PFSK-1 (cell line): ENCODE measurements around the gene TSPAN6.

ENCODE experiments used
- FOXP2 ChIP-seq: optimal IDR thresholded peaks from 2 replicates; pipeline ENCODE3; 2011; ENCODE audit warnings: borderline replicate concordance, control low read depth, inconsistent platforms; ENCODE audit not compliant: insufficient read depth; ENCODE audit errors: extremely low read length, extremely low read depth
- POLR2AphosphoS5 ChIP-seq: IDR thresholded peaks from 2 replicates; pipeline ENCODE4 v1.6.1; 2012; ENCODE audit warnings: low read depth, mild to moderate bottlenecking, control low read depth, low read length, moderate library complexity
- REST ChIP-seq, 2 experiments: IDR thresholded peaks; 2 replicates each; pipeline versions ENCODE4 v1.6.1 to v1.8.0; 2011 to 2012; ENCODE audit warnings: low read depth in 2 of 2, low read length in 2 of 2, control low read depth in 1 of 2, inconsistent platforms in 1 of 2, mild to moderate bottlenecking in 1 of 2, moderate library complexity in 1 of 2; ENCODE audit not compliant: insufficient read depth in 1 of 2
- SIN3A ChIP-seq: IDR thresholded peaks from 2 replicates; pipeline ENCODE4 v1.6.1; 2012; ENCODE audit warnings: mild to moderate bottlenecking, low read length, moderate library complexity, borderline replicate concordance; ENCODE audit not compliant: insufficient read depth
- TAF1 ChIP-seq: IDR thresholded peaks from 2 replicates; pipeline ENCODE4 v1.6.1; 2012; ENCODE audit warnings: low read length, control low read depth, borderline replicate concordance; ENCODE audit not compliant: insufficient read depth

Gene TSPAN6

GRCh38 chrX:100643212-100643611, 6.6 kb upstream of the TSPAN6 start:
- no peak for TF ChIP-seq POLR2AphosphoS5
- TF ChIP-seq TAF1, result no peak
- TF ChIP-seq SIN3A, result no peak
- no peak for TF ChIP-seq FOXP2
- TF ChIP-seq REST (IDR thresholded peaks at IDR 0.05; ENCODE audit: insufficient read depth in 1 of 2, low read depth in 2 of 2, low read length in 2 of 2), result no peak

GRCh38 chrX:100642290-100642689, 5.7 kb upstream of the TSPAN6 start:
- TF ChIP-seq REST (IDR thresholded peaks at IDR 0.05; ENCODE audit: insufficient read depth in 1 of 2, low read depth in 2 of 2, low read length in 2 of 2) (no peak), POLR2AphosphoS5 (no peak), TAF1 (no peak), SIN3A (no peak), FOXP2 (no peak)

- no peak for TF ChIP-seq FOXP2
- no peak for TF ChIP-seq TAF1
- no peak for TF ChIP-seq SIN3A
- no peak for TF ChIP-seq POLR2AphosphoS5
- no peak for TF ChIP-seq REST (IDR thresholded peaks at IDR 0.05; ENCODE audit: insufficient read depth in 1 of 2, low read depth in 2 of 2, low read length in 2 of 2)
These were observed 651 bp downstream of the TSPAN6 start for GRCh38 chrX:100635989-100636320.

GRCh38 chrX:100635040-100635439, 1.6 kb downstream of the TSPAN6 start:
- no peak for TF ChIP-seq SIN3A
- no peak for TF ChIP-seq REST (IDR thresholded peaks at IDR 0.05; ENCODE audit: insufficient read depth in 1 of 2, low read depth in 2 of 2, low read length in 2 of 2)
- no peak for TF ChIP-seq POLR2AphosphoS5
- no peak for TF ChIP-seq FOXP2
- TF ChIP-seq TAF1, result no peak

GRCh38 chrX:100625985-100626491, 10.6 kb downstream of the TSPAN6 start:
- TF ChIP-seq FOXP2, result no peak
- no peak for TF ChIP-seq SIN3A
- no peak for TF ChIP-seq POLR2AphosphoS5
- no peak for TF ChIP-seq TAF1
